HG02798 (cell line): ENCODE results near the gene CLCN3.
A peak's percentile ranks its signal among the peaks of the same experiment; 100 is the strongest.
"Not testable (repeated sequence)": the region's sequence is repeated elsewhere in the genome, so short reads cannot be mapped to it uniquely, and the experiment has no call there.

ENCODE experiments used
- ATAC-seq: cut with Tn5 transposase; IDR thresholded peaks from one replicate; pipeline ENCODE4 v1.9.1; 2021; ENCODE audit warnings: mild to moderate bottlenecking; ENCODE audit not compliant: unreplicated experiment, poor library complexity

Gene CLCN3

GRCh38 chr4:169682372-169683047 lies 62.1 kb downstream of the CLCN3 start:
- ATAC-seq: no peak

- ATAC-seq: no peak
Observed at GRCh38 chr4:169689681-169690080, 69.3 kb downstream of the CLCN3 start.

GRCh38 chr4:169690787-169691186 lies 70.4 kb downstream of the CLCN3 start:
- no peak for ATAC-seq

- no peak for ATAC-seq
Observed at GRCh38 chr4:169698331-169698730, 78.0 kb downstream of the CLCN3 start.

GRCh38 chr4:169707958-169708643 lies 87.7 kb downstream of the CLCN3 start:
- no peak for ATAC-seq

- ATAC-seq: no peak
Observed at GRCh38 chr4:169715826-169716225, 95.4 kb downstream of the CLCN3 start.

GRCh38 chr4:169716677-169717076 lies 96.3 kb downstream of the CLCN3 start:
- no peak for ATAC-seq

GRCh38 chr4:169720529-169720928 lies 100.2 kb downstream of the CLCN3 start:
- no peak for ATAC-seq

GRCh38 chr4:169723207-169723965 lies 103.0 kb downstream of the CLCN3 start:
- no peak for ATAC-seq

- ATAC-seq: no peak
Observed at GRCh38 chr4:169724260-169724659, 103.9 kb downstream of the CLCN3 start.

GRCh38 chr4:169727616-169728015 lies 107.2 kb downstream of the CLCN3 start:
- ATAC-seq: no peak

GRCh38 chr4:169730564-169730963 lies 110.2 kb downstream of the CLCN3 start:
- ATAC-seq: no peak

- not testable (repeated sequence) for ATAC-seq
Observed at GRCh38 chr4:169738604-169739003, 118.2 kb downstream of the CLCN3 start.

- ATAC-seq: no peak
Observed at GRCh38 chr4:169741569-169741968, 121.2 kb downstream of the CLCN3 start.

GRCh38 chr4:169744601-169745000 lies 124.2 kb downstream of the CLCN3 start:
- ATAC-seq: no peak

- ATAC-seq: no peak
Observed at GRCh38 chr4:169745291-169745690, 124.9 kb downstream of the CLCN3 start.

GRCh38 chr4:169756971-169757574 lies 136.7 kb downstream of the CLCN3 start:
- peak; percentile 27 for ATAC-seq

- ATAC-seq: peak; percentile 95
Observed at GRCh38 chr4:169757575-169758184, 137.3 kb downstream of the CLCN3 start, which contains the start of gene HPF1. HPF1 (minus strand) TSS chr4:169757944; CDS start chr4:169757877, 67 bp downstream.

GRCh38 chr4:169758401-169758962 lies 138.1 kb downstream of the CLCN3 start:
- ATAC-seq: no peak

GRCh38 chr4:169761846-169762245 lies 141.5 kb downstream of the CLCN3 start:
- no peak for ATAC-seq
